HepG2 (cell line): Measurements from ENCODE around the gene LYRM1. TPM values are rescaled to one million over a fixed set of nuclear protein-coding genes. Genes with fewer than 3 reads are reported as not detected.

Experiments used
- ATAC-seq: fragments of 200-7000 bp; cut with Tn5 transposase; 3 replicates; pipeline ENCODE4 v1.9.1; 2020; ENCODE audit warnings: mild to moderate bottlenecking, moderate library complexity
- BruUV-seq: library from RNA; stranded (reverse); fragments of 400-500 nt; replicated peaks from 2 replicates; lab custom pipeline; 2021; lab: Mats Ljungman, UMichigan
- CTCF ChIA-PET: fragments of 300-600 bp; formaldehyde crosslinking; extraction: SDS; loops from one replicate; lab custom pipeline; 2021; ENCODE audit warnings: low total read pairs, inconsistent platforms, low intra/inter-chr PET ratio; lab: Yijun Ruan, JAX
- POLR2A ChIA-PET: fragments of 350-600 bp; sonication (Branson Sonifier 250); formaldehyde crosslinking; loops from one replicate; lab custom pipeline; 2020; ENCODE audit warnings: antibody characterized with exemption, inconsistent platforms; lab: Yijun Ruan, JAX
- DNase-seq: peaks from one replicate; pipeline ENCODE4 v3.0.0-alpha.2; 2015; ENCODE audit warnings: low spot score
- FAIRE-seq: peaks from 3 replicates; lab custom pipeline; 2011; peaks lifted over from hg19 to GRCh38; lab: Jason Lieb, UNC
- H2AFZ ChIP-seq: one replicate; pipeline ENCODE4 v1.6.1; 2011; ENCODE audit warnings: low read length, inconsistent platforms
- H3K27ac ChIP-seq: fragments of 300-600 bp; 3 replicates; pipeline ENCODE4 v1.8.0; 2011; ENCODE audit warnings: mixed run types, mild to moderate bottlenecking, mixed read lengths, low read length, inconsistent platforms; ENCODE audit not compliant: insufficient read depth; ENCODE audit errors: extremely low read length
- H3K27me3 ChIP-seq, 2 experiments: fragments of 200-600 bp in 1 of 2; 2 replicates in 1 of 2; 3 replicates in 1 of 2; pipeline versions ENCODE4 v1.6.0 to v1.8.0; 2011; ENCODE audit warnings: low read length in 2 of 2, mild to moderate bottlenecking in 2 of 2, moderate library complexity in 2 of 2, inconsistent platforms in 1 of 2; ENCODE audit not compliant: insufficient read depth in 2 of 2, control insufficient read depth in 1 of 2
- H3K36me3 ChIP-seq, 2 experiments: fragments of 200-600 bp in 1 of 2; replicated peaks in 1 of 2; 2 replicates in 1 of 2; 3 replicates in 1 of 2; pipeline versions ENCODE4 v1.5.1 to v1.8.0; 2011; ENCODE audit warnings: low read length in 2 of 2, inconsistent platforms in 1 of 2; ENCODE audit not compliant: insufficient read depth in 2 of 2, control insufficient read depth in 1 of 2
- H3K4me1 ChIP-seq: 2 replicates; pipeline ENCODE4 v1.5.1; 2012; ENCODE audit warnings: low read length, inconsistent platforms; ENCODE audit not compliant: insufficient read depth
- H3K4me2 ChIP-seq: 2 replicates; pipeline ENCODE4 v1.6.0; 2011; ENCODE audit warnings: low read depth, low read length, inconsistent platforms
- H3K4me3 ChIP-seq, 3 experiments: fragments of 200-600 bp in 1 of 3; sonication (generic), shearing (Covaris generic) in 1 of 3; replicated peaks in 1 of 3; 2 replicates each; pipeline ENCODE4 v1.5.1; 2011 to 2016; ENCODE audit warnings: low read length in 3 of 3, inconsistent platforms in 2 of 3, low read depth in 2 of 3, mild to moderate bottlenecking in 2 of 3, control low read depth in 1 of 3, mixed read lengths in 1 of 3; ENCODE audit not compliant: insufficient read depth in 1 of 3
- H3K79me2 ChIP-seq: one replicate; pipeline ENCODE4 v1.6.1; 2011; ENCODE audit warnings: low read length, inconsistent platforms; ENCODE audit not compliant: insufficient read depth
- H3K9ac ChIP-seq: 2 replicates; pipeline ENCODE4 v1.6.0; 2011; ENCODE audit warnings: mild to moderate bottlenecking, low read depth, low read length, inconsistent platforms; ENCODE audit not compliant: insufficient read depth
- H3K9me3 ChIP-seq: 2 replicates; pipeline ENCODE4 v1.5.1; 2012; ENCODE audit warnings: mild to moderate bottlenecking, low read length
- H4K20me1 ChIP-seq: 2 replicates; pipeline ENCODE4 v1.6.0; 2011; ENCODE audit warnings: inconsistent platforms, mild to moderate bottlenecking, low read length, moderate library complexity; ENCODE audit not compliant: insufficient read depth
- HOXA3 ChIP-seq: sonication (generic); formaldehyde crosslinking; IDR thresholded peaks from 2 replicates; pipeline ENCODE4 v1.5.0; 2020; ENCODE audit warnings: missing genetic modification reagents
- MTA1 ChIP-seq: sonication (generic); formaldehyde crosslinking; IDR thresholded peaks from 2 replicates; pipeline ENCODE4 v1.4.0; 2020; ENCODE audit warnings: missing genetic modification reagents, mild to moderate bottlenecking, borderline replicate concordance
- RBM22 ChIP-seq: fragments of 200-400 bp; formaldehyde crosslinking; optimal IDR thresholded peaks from 2 replicates; pipeline ENCODE3; 2017; ENCODE audit warnings: mild to moderate bottlenecking, low read length, moderate library complexity
- TBX2 ChIP-seq: sonication (generic); formaldehyde crosslinking; IDR thresholded peaks from 2 replicates; pipeline ENCODE4 v1.5.0; 2020; ENCODE audit warnings: missing genetic modification reagents, mild to moderate bottlenecking, borderline replicate concordance
- ZNF768 ChIP-seq: sonication (generic); formaldehyde crosslinking; IDR thresholded peaks from 2 replicates; pipeline ENCODE4 v1.4.0; 2020; ENCODE audit warnings: missing genetic modification reagents
- WGBS: methylation state at CpG from one replicate; pipeline ENCODE4 v1.1.6; 2017; ENCODE audit warnings: low lambda C conversion rate; 5-methylcytosine and 5-hydroxymethylcytosine counted together
- in situ Hi-C: cut with HindIII; loops from 2 replicates; pipeline ENCODE4 v1.10.0; 2017; ENCODE audit warnings: low pct_unique_long_range_greater_than_20kb; ENCODE audit not compliant: extremely low pct_ligation_motif_present
- intact Hi-C: fragments of 100-400 bp; cut with micrococcal nuclease; formaldehyde crosslinking; loops from one replicate; pipeline ENCODE4 v1.10.0; 2022; ENCODE audit not compliant: unreplicated experiment
- polyA plus RNA-seq, 8 experiments: library from polyadenylated mRNA; depleted of rRNA in 3 of 8; stranded (reverse) in 7 of 8; unstranded in 1 of 8; fragments of >200 nt; fragmentation: Illumina TruSeq in 4 of 8; extraction: Trizol in 4 of 8; gene quantifications; 2 replicates each; pipeline versions ENCODE4 v1.2.1 to v1.2.3, GENCODE V29; 2011 to 2016; ENCODE audit warnings: low read depth in 4 of 8, missing spikeins in 1 of 8, mixed read lengths in 1 of 8; ENCODE audit not compliant: insufficient read depth in 1 of 8
- total RNA-seq, 5 experiments: library from RNA; depleted of rRNA; stranded (reverse); fragments of >200 nt; fragmentation: Illumina TruSeq; extraction: Trizol; gene quantifications; 2 replicates each; pipeline ENCODE4 v1.2.3, GENCODE V29; 2016; ENCODE audit warnings: low read depth in 1 of 5
- TF ChIP-seq, protein P1 (sequence below): sonication (generic); formaldehyde crosslinking; conservative IDR thresholded peaks from 2 replicates; pipeline ENCODE4 v1.4.0; 2020; ENCODE audit warnings: missing genetic modification reagents

The LYRM1 gene
- total and polyA plus RNA-seq, 2 of the 13 experiments (the other 11 are each of a cell fraction or from before 2014, with no cell fraction given): 59.2 to 82.6 TPM

DNA sequence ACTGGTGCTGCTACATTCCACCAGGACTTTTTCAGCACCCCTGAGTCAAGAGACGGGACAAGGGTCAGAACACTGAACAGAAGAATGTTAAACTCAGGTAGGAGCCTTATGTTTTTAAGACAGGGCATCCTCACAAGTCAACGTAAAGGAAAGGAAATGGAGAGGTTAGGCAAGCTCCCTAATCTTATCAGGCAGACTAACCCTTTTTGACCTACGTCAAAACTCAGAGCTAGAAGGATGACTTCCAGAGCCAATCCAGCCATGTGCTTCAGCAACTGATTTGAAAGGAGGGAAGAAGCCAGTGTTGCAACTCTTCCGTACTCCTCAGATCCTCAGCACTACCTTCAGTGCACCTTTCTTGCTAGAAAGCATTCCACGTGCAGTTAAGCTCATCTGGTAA, 47.4 kb upstream of the LYRM1 start:
- Histone ChIP-seq H3K4me2 (no peak overlapping the region), H3K9me3 (no peaks in the 10 kb centered on the region), H3K36me3 (peaks cover 2 to 11% of the 10 kb centered on the region in 2 experiments; a peak in 2 of 5 replicates), H3K79me2 (no peaks in the 10 kb centered on the region), H3K4me1 (peaks cover 30% of the 10 kb centered on the region), H3K27ac (no peak overlapping the region), H3K27me3 (no peaks in the 10 kb centered on the region), H3K9ac (no peak overlapping the region), H4K20me1 (no peaks in the 10 kb centered on the region), H2AFZ (no peak overlapping the region), H3K4me3 (no peak overlapping the region)
- no peak for DNase-seq
- BruUV-seq: no TSS peak
- TF ChIP-seq TBX2 (no peak), RBM22 (peak; percentile 76)
- CTCF ChIA-PET: no interaction called here
- intact Hi-C loops (loop anchor here (5.0 kb wide), 1 partner anchor 74 kb away; no protein-coding TSS in a partner anchor), in situ Hi-C loops (loop anchor here (5.0 kb wide), 1 partner anchor 229 kb away; no protein-coding TSS in a partner anchor)
- 94% methylated on average over 5 of the region's 5 CpGs for WGBS
- POLR2A ChIA-PET: interaction anchor here (2.8 kb wide), 1 partner anchor 47 kb away, joined by 9 read pairs; the partner anchor contains the start of genes DCUN1D3 and LYRM1
- FAIRE-seq: no peak
- no peak for ATAC-seq

DNA sequence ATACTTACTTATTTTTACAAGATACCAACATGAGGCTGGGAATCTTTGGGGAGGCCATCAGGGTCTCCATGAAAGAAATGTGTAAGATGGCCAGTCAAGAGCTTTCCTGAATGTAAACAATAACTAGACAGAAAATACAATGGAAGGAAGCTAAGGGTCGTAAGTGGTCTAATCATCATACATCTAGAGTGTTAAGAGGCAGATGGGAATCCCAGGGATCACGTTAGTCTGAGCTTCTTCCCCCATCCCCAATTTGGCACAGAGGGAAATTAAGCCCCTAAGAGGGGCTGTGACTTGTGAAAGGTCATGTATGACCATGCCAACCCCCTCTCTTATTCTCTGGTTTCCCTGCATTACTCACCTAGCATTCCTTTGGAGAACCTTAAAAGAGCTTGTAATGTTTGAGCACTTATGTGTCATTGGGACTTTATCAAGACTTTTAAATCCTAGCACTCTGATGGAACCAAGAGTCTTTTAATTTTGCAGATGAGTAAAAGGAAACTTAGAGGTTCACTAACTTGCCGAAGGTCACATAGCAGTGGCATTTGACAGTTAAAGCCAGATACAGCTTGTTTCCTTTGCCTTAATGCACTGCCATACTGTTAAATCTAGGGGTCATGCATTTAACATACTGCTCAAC, 46.5 kb upstream of the LYRM1 start:
- in situ Hi-C loops (loop anchor here (5.0 kb wide), 1 partner anchor 228 kb away; no protein-coding TSS in a partner anchor), intact Hi-C loops (loop anchor here (5.0 kb wide), 1 partner anchor 73 kb away; no protein-coding TSS in a partner anchor)
- peaks cover 2 to 11% of the 10 kb centered on the region in 2 experiments; a peak in 2 of 5 replicates for H3K36me3 ChIP-seq
- no peak overlapping the region for H2AFZ ChIP-seq
- H3K4me1 ChIP-seq: peaks cover 30% of the 10 kb centered on the region
- H3K4me2 ChIP-seq: no peak overlapping the region
- DNase-seq (no peak), ATAC-seq (no peak), FAIRE-seq (no peak)
- BruUV-seq: no TSS peak
- CTCF ChIA-PET: no interaction called here
- POLR2A ChIA-PET: interaction anchor here (1.7 kb wide), 1 partner anchor 47 kb away, joined by 5 read pairs; the partner anchor contains the start of genes DCUN1D3 and LYRM1
- no peaks in the 10 kb centered on the region for H3K27me3 ChIP-seq
- no peak overlapping the region for H3K27ac ChIP-seq
- no peaks in the 10 kb centered on the region for H4K20me1 ChIP-seq
- H3K79me2 ChIP-seq: no peaks in the 10 kb centered on the region
- no peak overlapping the region for H3K9ac ChIP-seq
- H3K9me3 ChIP-seq: no peaks in the 10 kb centered on the region
- H3K4me3 ChIP-seq: no peak overlapping the region
- 98% methylated on average over 3 of the region's 3 CpGs for WGBS
- TF ChIP-seq MTA1 (CRISPR knock-in tag) (no peak), HOXA3 (CRISPR knock-in tag) (no peak), ZNF768 (CRISPR knock-in tag) (no peak)
- TF ChIP-seq, protein P1, sequence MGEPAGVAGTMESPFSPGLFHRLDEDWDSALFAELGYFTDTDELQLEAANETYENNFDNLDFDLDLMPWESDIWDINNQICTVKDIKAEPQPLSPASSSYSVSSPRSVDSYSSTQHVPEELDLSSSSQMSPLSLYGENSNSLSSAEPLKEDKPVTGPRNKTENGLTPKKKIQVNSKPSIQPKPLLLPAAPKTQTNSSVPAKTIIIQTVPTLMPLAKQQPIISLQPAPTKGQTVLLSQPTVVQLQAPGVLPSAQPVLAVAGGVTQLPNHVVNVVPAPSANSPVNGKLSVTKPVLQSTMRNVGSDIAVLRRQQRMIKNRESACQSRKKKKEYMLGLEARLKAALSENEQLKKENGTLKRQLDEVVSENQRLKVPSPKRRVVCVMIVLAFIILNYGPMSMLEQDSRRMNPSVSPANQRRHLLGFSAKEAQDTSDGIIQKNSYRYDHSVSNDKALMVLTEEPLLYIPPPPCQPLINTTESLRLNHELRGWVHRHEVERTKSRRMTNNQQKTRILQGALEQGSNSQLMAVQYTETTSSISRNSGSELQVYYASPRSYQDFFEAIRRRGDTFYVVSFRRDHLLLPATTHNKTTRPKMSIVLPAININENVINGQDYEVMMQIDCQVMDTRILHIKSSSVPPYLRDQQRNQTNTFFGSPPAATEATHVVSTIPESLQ: no peak
